SU-DHL-6 (cell line): ENCODE results near the gene PRICKLE2.

Experiments used
- EZH2phosphoT487 ChIP-seq: fragments of 200-600 bp; sonication (generic), shearing (Covaris generic); conservative IDR thresholded peaks from 2 replicates; pipeline ENCODE4 v1.6.1; 2018; ENCODE audit warnings: mild to moderate bottlenecking, antibody characterized with exemption, low read length, moderate library complexity, mixed read lengths
- TF ChIP-seq, protein P1 (sequence below): fragments of 200-600 bp; sonication (generic); IDR thresholded peaks from one replicate; pipeline ENCODE4 v1.5.1; 2017; ENCODE audit warnings: antibody characterized with exemption, mild to moderate bottlenecking, low read length, moderate library complexity; ENCODE audit not compliant: insufficient read depth, poor library complexity, severe bottlenecking

DNA sequence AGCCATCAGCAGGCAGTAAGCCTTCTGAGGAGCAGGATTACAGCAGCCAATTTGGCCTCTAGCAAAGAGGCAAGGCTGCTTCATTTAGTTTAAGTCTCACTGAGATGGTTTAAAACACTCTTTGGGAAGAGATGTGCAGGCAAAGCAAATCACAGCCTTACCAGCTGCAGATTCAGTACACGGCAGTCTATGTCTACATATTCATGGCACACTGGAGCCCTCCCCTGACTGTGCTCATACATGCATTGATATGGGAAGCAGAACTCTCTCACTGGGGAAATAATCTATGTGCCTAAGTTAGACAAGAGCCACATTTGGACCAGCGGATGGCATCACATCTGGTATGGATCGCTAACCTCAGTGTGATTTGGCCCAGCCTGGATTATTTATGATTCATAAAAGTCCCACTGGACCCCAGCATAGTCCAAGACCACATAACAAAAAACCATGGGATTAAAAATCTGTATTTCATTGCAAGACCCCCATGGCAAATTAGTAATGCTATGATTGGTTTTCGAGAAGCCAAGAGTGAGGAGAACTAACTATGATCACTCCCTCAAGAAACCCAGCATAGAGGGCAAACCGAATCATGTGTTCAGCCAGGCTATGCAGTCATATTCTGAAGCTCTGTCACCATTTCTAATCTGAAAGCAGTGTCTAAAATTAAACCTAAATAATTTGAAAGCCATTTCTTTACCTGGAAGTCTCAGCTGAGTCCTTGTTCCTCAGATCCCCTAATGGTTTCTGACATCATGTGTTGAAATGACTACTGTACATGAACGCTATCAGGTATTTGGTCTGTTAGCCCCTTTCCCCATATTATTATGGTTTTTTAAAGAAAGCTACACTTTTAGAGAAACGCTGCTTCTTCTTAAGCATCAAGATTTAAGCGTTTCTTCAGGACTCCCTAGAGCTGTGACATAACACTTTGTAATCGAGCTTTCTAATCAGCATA, 1.2 kb downstream of the PRICKLE2 start:
- TF ChIP-seq, protein P1, sequence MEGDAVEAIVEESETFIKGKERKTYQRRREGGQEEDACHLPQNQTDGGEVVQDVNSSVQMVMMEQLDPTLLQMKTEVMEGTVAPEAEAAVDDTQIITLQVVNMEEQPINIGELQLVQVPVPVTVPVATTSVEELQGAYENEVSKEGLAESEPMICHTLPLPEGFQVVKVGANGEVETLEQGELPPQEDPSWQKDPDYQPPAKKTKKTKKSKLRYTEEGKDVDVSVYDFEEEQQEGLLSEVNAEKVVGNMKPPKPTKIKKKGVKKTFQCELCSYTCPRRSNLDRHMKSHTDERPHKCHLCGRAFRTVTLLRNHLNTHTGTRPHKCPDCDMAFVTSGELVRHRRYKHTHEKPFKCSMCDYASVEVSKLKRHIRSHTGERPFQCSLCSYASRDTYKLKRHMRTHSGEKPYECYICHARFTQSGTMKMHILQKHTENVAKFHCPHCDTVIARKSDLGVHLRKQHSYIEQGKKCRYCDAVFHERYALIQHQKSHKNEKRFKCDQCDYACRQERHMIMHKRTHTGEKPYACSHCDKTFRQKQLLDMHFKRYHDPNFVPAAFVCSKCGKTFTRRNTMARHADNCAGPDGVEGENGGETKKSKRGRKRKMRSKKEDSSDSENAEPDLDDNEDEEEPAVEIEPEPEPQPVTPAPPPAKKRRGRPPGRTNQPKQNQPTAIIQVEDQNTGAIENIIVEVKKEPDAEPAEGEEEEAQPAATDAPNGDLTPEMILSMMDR = no peak
- TF ChIP-seq EZH2phosphoT487 = no peak
